Natural killer cell (primary cell): Measurements from ENCODE around the gene ANKRD28. TPM values are rescaled to one million over a fixed set of nuclear protein-coding genes. Genes with fewer than 3 reads are reported as not detected.
A peak's percentile ranks its signal among the peaks of the same experiment; 100 is the strongest.

Experiments used
- ATAC-seq, 3 donors: fragments of 150-1000 bp in 2 of 3; fragments of 200-7000 bp in 1 of 3; cut with Tn5 transposase; 1 replicate in 1 of 3; 2 replicates in 2 of 3; pipeline ENCODE4 v1.10.0; 2021; ENCODE audit warnings: mild to moderate bottlenecking in 2 of 3, moderate library complexity in 2 of 3
- DNase-seq, 2 donors: peaks; one replicate each; pipeline versions ENCODE4 v3.0.0 to v3.0.0-alpha.2; 2013 to 2021; ENCODE audit warnings: mixed read lengths in 1 of 2
- H3K27ac ChIP-seq: one replicate; pipeline ENCODE4 v1.5.1; 2013; ENCODE audit warnings: mild to moderate bottlenecking, low read length
- H3K27me3 ChIP-seq: one replicate; pipeline ENCODE4 v1.6.1; 2013; ENCODE audit warnings: low read length; ENCODE audit not compliant: control insufficient read depth, insufficient read depth
- H3K36me3 ChIP-seq: one replicate; pipeline ENCODE4 v1.6.1; 2013; ENCODE audit warnings: low read length; ENCODE audit not compliant: control insufficient read depth, insufficient read depth
- H3K4me1 ChIP-seq: one replicate; pipeline ENCODE4 v1.6.1; 2013; ENCODE audit warnings: low read length; ENCODE audit not compliant: control insufficient read depth, insufficient read depth
- H3K4me3 ChIP-seq: one replicate; pipeline ENCODE4 v1.5.1; 2013; ENCODE audit warnings: low read length
- H3K9me3 ChIP-seq: one replicate; pipeline ENCODE4 v1.6.1; 2013; ENCODE audit warnings: low read length; ENCODE audit not compliant: control insufficient read depth, insufficient read depth
- H3K27ac Mint-ChIP-seq, 2 donors: one replicate each; pipeline ENCODE4 v1.8.0; 2022; ENCODE audit warnings: mild to moderate bottlenecking in 2 of 2, mixed read lengths in 2 of 2, moderate library complexity in 1 of 2
- H3K27me3 Mint-ChIP-seq, 2 donors: one replicate each; pipeline ENCODE4 v1.8.0; 2022; ENCODE audit warnings: low read depth in 2 of 2, mixed read lengths in 2 of 2
- H3K36me3 Mint-ChIP-seq: one replicate; pipeline ENCODE4 v1.8.0; 2022; ENCODE audit warnings: mixed read lengths
- H3K4me1 Mint-ChIP-seq, 2 donors: one replicate each; pipeline ENCODE4 v1.8.0; 2022; ENCODE audit warnings: mixed read lengths in 2 of 2
- H3K4me3 Mint-ChIP-seq: one replicate; pipeline ENCODE4 v1.8.0; 2022; ENCODE audit warnings: mild to moderate bottlenecking, moderate library complexity, mixed read lengths
- H3K9me3 Mint-ChIP-seq, 2 donors: one replicate each; pipeline ENCODE4 v1.8.0; 2022; ENCODE audit warnings: mixed read lengths in 2 of 2
- WGBS: methylation state at CpG from one replicate; pipeline ENCODE4 v1.1.7; 2013; ENCODE audit warnings: missing lambda C conversion rate; ENCODE audit not compliant: insufficient coverage; 5-methylcytosine and 5-hydroxymethylcytosine counted together
- intact Hi-C: fragments of 100-400 bp; cut with micrococcal nuclease; formaldehyde crosslinking; loops from one replicate; pipeline ENCODE4 v1.14.2; 2022
- total RNA-seq, 4 donors: library from RNA; stranded (reverse); fragments of 120-200 nt in 1 of 4; gene quantifications; one replicate each; pipeline versions ENCODE4 v1.2.3 to v1.2.4, GENCODE V29; 2013 to 2022
- TF ChIP-seq, protein P1 (sequence below): fragments of 200-600 bp; IDR thresholded peaks from one replicate; pipeline ENCODE4 v1.8.0; 2022; ENCODE audit warnings: antibody characterized with exemption

The ANKRD28 gene
- total RNA-seq, 3 donors from 2014 or later (not counting 1 experiment from before 2014, with no cell fraction given) = 58.0 to 99.7 (median 91.7) TPM

DNA sequence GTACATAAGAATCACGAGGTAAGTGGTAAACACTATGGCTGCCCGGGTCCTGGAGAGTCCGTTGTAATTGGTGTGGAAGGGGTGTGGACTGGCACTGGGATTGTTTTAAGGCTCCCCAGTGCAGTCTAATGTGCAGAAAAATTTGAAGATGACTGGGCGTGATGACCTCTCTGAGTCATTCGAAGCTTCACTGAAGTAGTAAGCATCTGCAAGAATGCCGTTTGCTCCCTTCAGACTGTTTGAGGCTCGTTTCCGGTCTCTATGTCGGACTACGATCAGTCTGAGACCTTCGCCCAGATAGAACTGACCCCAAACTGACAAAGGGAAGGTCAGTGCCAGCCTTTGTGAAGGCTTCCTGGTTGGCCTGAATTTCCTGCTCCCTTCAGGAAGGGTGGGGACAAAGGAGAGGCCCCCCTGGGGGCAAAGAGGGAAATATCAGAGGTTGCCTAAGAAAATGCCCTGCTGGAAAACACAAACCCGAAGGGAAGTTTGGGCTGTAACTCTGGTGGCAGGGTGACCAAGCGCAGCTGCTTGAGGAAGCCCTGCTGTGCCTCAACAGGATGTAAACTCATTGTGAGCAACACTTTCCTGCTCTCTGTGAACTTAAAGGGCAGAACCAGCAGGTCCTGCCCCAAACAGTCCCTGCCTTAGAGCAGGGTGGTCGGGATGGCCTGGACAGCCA, 161.6 kb downstream of the ANKRD28 start:
- Histone ChIP-seq H3K27me3 (no peaks in the 10 kb centered on the region), H3K27ac (peak overlapping the region; percentile 47), H3K4me3 (no peak overlapping the region), H3K36me3 (no peaks in the 10 kb centered on the region), H3K9me3 (no peaks in the 10 kb centered on the region), H3K4me1 (peaks cover 27% of the 10 kb centered on the region)
- Mint-ChIP-seq H3K4me3 (peak overlapping the region; percentile 70), H3K27me3 (no peaks in the 10 kb centered on the region), H3K36me3 (no peaks in the 10 kb centered on the region), H3K4me1 (peaks cover 44 to 49% of the 10 kb centered on the region in 2 donors), H3K9me3 (no peaks in the 10 kb centered on the region), H3K27ac (peak overlapping the region; percentile 49 to 79)
- intact Hi-C loops = no loop called here
- WGBS = 58% methylated on average over 13 of the region's 14 CpGs
- ATAC-seq (peak; percentile 71 to 82 (median 82)), DNase-seq (peak; percentile 20 to 50)
- TF ChIP-seq, protein P1, sequence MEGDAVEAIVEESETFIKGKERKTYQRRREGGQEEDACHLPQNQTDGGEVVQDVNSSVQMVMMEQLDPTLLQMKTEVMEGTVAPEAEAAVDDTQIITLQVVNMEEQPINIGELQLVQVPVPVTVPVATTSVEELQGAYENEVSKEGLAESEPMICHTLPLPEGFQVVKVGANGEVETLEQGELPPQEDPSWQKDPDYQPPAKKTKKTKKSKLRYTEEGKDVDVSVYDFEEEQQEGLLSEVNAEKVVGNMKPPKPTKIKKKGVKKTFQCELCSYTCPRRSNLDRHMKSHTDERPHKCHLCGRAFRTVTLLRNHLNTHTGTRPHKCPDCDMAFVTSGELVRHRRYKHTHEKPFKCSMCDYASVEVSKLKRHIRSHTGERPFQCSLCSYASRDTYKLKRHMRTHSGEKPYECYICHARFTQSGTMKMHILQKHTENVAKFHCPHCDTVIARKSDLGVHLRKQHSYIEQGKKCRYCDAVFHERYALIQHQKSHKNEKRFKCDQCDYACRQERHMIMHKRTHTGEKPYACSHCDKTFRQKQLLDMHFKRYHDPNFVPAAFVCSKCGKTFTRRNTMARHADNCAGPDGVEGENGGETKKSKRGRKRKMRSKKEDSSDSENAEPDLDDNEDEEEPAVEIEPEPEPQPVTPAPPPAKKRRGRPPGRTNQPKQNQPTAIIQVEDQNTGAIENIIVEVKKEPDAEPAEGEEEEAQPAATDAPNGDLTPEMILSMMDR = no peak

DNA sequence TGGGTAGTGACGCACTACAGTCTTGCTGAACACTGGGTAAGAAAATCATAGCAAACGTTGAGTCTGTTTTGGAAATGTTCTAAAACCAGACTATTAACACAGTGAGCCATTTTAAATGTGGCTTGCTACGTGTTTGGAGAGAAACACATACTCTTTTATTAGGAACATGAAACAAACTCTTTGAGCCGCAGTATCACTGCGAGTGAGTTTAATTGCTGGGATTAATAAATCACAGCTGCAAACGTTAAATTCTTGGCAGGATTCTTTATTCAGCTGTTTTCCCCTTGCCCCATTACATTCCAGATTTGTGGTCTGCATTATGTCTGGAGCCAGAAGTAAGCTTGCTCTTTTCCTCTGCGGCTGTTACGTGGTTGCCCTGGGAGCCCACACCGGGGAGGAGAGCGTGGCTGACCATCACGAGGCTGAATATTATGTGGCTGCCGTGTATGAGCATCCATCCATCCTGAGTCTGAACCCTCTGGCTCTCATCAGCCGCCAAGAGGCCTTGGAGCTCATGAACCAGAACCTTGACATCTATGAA, 162.6 kb downstream of the ANKRD28 start:
- Mint-ChIP-seq H3K9me3 (no peaks in the 10 kb centered on the region), H3K36me3 (no peaks in the 10 kb centered on the region), H3K4me3 (no peak overlapping the region), H3K27me3 (no peaks in the 10 kb centered on the region), H3K27ac (peak overlapping the region in 1 of 2 donors; percentile 65), H3K4me1 (peaks cover 50 to 54% of the 10 kb centered on the region in 2 donors)
- TF ChIP-seq, protein P1 = no peak
- H3K36me3 ChIP-seq = no peaks in the 10 kb centered on the region
- no peak overlapping the region for H3K4me3 ChIP-seq
- no peaks in the 10 kb centered on the region for H3K9me3 ChIP-seq
- DNase-seq = no peak
- ATAC-seq = no peak
- H3K4me1 ChIP-seq = peaks cover 30% of the 10 kb centered on the region
- 88% methylated on average over 13 of the region's 13 CpGs for WGBS
- no peaks in the 10 kb centered on the region for H3K27me3 ChIP-seq
- no peak overlapping the region for H3K27ac ChIP-seq
- intact Hi-C loops = no loop called here

DNA sequence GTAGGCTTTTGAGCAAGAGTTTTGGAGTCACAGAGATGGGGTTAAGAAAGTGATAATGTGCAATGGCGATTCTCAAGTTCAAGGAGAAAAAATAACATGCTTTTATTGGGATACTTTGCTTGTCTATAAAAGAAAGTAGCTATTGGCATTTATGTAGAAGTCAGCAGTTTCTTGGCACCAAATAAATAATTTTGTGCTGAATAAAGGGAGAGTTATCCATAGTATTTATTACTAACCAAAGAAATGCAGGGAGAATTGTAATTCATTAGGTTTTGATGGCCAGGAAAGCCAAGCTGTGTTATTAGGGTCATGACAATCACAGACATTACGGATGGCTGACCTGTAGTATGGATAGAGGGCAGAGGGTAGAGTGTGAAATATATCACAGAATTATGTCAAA, 163.1 kb downstream of the ANKRD28 start:
- Mint-ChIP-seq H3K27ac (peak overlapping the region in 1 of 2 donors; percentile 65), H3K4me1 (peaks cover 55 to 58% of the 10 kb centered on the region in 2 donors), H3K9me3 (no peaks in the 10 kb centered on the region), H3K27me3 (no peaks in the 10 kb centered on the region), H3K4me3 (no peak overlapping the region), H3K36me3 (no peaks in the 10 kb centered on the region)
- Histone ChIP-seq H3K4me1 (peaks cover 33% of the 10 kb centered on the region), H3K9me3 (no peaks in the 10 kb centered on the region), H3K27me3 (no peaks in the 10 kb centered on the region), H3K36me3 (no peaks in the 10 kb centered on the region), H3K4me3 (no peak overlapping the region), H3K27ac (no peak overlapping the region)
- TF ChIP-seq, protein P1 = no peak
- 93% methylated on average over 2 of the region's 2 CpGs for WGBS
- ATAC-seq = no peak
- intact Hi-C loops = no loop called here
- DNase-seq = no peak
